Parathyroid adenoma (tissue), 2 donors: ENCODE measurements around the gene RPL27A.

ENCODE experiments used
- H2AFZ ChIP-seq: fragments of 300-600 bp; sonication (generic); one replicate; pipeline ENCODE4 v1.7.0; 2017; ENCODE audit warnings: antibody characterized with exemption, mild to moderate bottlenecking
- H3K27ac ChIP-seq: fragments of 300-600 bp; sonication (generic); one replicate; pipeline ENCODE4 v1.7.0; 2017
- H3K27me3 ChIP-seq: fragments of 300-600 bp; sonication (generic); one replicate; pipeline ENCODE4 v1.7.0; 2017; ENCODE audit warnings: low read length; ENCODE audit not compliant: control insufficient read depth, insufficient read depth
- H3K36me3 ChIP-seq: fragments of 300-600 bp; sonication (generic); one replicate; pipeline ENCODE4 v1.7.0; 2017; ENCODE audit warnings: low read length; ENCODE audit not compliant: control insufficient read depth, insufficient read depth
- H3K4me1 ChIP-seq: fragments of 300-600 bp; sonication (generic); one replicate; pipeline ENCODE4 v1.7.0; 2017; ENCODE audit warnings: control low read depth
- H3K4me2 ChIP-seq: fragments of 300-600 bp; sonication (generic); one replicate; pipeline ENCODE4 v1.7.0; 2017; ENCODE audit warnings: low read length
- H3K4me3 ChIP-seq: fragments of 300-600 bp; sonication (generic); one replicate; pipeline ENCODE4 v1.7.0; 2017; ENCODE audit warnings: low read depth, low read length
- H3K79me2 ChIP-seq: fragments of 300-600 bp; sonication (generic); one replicate; pipeline ENCODE4 v1.7.0; 2017; ENCODE audit warnings: control low read depth
- H3K9ac ChIP-seq: fragments of 300-600 bp; sonication (generic); one replicate; pipeline ENCODE4 v1.7.0; 2017; ENCODE audit warnings: mild to moderate bottlenecking
- H3K9me3 ChIP-seq: fragments of 300-600 bp; sonication (generic); one replicate; pipeline ENCODE4 v1.7.0; 2017; ENCODE audit warnings: low read length; ENCODE audit not compliant: control insufficient read depth
- TF ChIP-seq, protein P1 (sequence below): fragments of 300-600 bp; sonication (generic); IDR thresholded peaks from one replicate; pipeline ENCODE4 v1.7.0; 2017; ENCODE audit warnings: antibody characterized with exemption, mild to moderate bottlenecking
- donor health status: primary hyperparathyroidism.

The RPL27A gene

DNA sequence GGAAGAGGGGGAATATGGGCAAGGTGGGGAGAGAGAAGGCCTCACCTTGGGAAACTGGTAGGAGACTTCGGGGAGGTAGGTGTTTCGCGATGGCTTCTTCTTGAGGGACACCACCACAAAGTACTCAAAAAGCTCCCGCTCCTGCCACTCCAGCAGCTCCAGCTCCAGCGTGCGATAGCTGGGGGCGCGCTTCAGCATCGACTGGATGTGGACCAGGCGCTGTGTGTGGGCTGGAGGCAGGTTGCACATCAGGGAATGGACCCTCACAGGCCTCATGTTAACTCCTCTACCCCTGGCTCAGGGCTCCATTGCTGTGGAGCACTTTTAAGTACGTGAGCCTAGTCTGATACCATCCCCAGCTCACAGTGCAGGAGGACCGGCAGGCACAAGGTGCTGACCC is 29.9 kb downstream of the RPL27A start:
- Histone ChIP-seq H3K4me1 (no peaks in the 10 kb centered on the region), H3K27me3 (no peaks in the 10 kb centered on the region), H3K27ac (no peak overlapping the region), H3K79me2 (no peaks in the 10 kb centered on the region), H2AFZ (no peak overlapping the region), H3K9ac (no peak overlapping the region), H3K9me3 (no peaks in the 10 kb centered on the region), H3K4me2 (no peak overlapping the region), H3K36me3 (no peaks in the 10 kb centered on the region), H3K4me3 (no peak overlapping the region)
- TF ChIP-seq, protein P1, sequence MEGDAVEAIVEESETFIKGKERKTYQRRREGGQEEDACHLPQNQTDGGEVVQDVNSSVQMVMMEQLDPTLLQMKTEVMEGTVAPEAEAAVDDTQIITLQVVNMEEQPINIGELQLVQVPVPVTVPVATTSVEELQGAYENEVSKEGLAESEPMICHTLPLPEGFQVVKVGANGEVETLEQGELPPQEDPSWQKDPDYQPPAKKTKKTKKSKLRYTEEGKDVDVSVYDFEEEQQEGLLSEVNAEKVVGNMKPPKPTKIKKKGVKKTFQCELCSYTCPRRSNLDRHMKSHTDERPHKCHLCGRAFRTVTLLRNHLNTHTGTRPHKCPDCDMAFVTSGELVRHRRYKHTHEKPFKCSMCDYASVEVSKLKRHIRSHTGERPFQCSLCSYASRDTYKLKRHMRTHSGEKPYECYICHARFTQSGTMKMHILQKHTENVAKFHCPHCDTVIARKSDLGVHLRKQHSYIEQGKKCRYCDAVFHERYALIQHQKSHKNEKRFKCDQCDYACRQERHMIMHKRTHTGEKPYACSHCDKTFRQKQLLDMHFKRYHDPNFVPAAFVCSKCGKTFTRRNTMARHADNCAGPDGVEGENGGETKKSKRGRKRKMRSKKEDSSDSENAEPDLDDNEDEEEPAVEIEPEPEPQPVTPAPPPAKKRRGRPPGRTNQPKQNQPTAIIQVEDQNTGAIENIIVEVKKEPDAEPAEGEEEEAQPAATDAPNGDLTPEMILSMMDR = no peak

GRCh38 chr11:8713760-8714454 is 31.3 kb downstream of the RPL27A start:
- H3K27ac ChIP-seq = no peak overlapping the region
- H3K4me3 ChIP-seq = no peak overlapping the region
- no peaks in the 10 kb centered on the region for H3K9me3 ChIP-seq
- no peak overlapping the region for H3K4me2 ChIP-seq
- no peaks in the 10 kb centered on the region for H3K36me3 ChIP-seq
- H3K79me2 ChIP-seq = no peaks in the 10 kb centered on the region
- H3K4me1 ChIP-seq = no peaks in the 10 kb centered on the region
- TF ChIP-seq, protein P1 = no peak
- no peak overlapping the region for H2AFZ ChIP-seq
- no peaks in the 10 kb centered on the region for H3K27me3 ChIP-seq
- H3K9ac ChIP-seq = no peak overlapping the region

DNA sequence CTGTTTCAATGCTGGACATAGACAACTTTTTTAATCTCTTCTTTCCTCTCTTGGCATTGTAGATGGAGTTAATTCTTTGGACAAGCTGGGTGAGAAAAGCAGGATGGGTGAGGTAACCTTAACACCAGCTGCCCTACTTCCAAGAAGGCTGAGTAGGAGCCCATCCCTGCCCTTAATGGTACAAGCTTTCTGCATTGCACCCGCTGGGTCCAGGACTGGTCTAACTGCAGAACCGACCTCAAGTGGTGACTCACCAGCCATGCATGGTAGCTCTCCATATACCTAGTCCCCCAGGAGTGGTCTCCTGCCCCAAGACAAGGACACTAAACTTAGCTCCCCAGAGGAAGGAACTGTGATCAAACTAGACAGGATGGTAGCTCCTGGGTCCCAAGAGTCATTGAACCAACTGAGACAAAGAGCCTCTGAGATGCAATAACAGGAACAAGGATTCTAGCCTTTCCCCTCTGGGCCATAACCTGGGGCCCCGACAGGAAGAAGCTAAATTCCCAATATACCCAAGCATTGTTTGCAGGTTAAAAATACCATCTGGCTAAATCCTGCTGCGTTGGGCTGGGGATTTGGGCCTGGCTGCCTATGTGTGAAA is 32.1 kb downstream of the RPL27A start:
- Histone ChIP-seq H3K4me2 (no peak overlapping the region), H3K79me2 (no peaks in the 10 kb centered on the region), H3K4me1 (no peaks in the 10 kb centered on the region), H3K27me3 (no peaks in the 10 kb centered on the region), H2AFZ (no peak overlapping the region), H3K36me3 (no peaks in the 10 kb centered on the region), H3K4me3 (no peak overlapping the region), H3K9me3 (no peaks in the 10 kb centered on the region), H3K27ac (no peak overlapping the region), H3K9ac (no peak overlapping the region)
- TF ChIP-seq, protein P1 = no peak

DNA sequence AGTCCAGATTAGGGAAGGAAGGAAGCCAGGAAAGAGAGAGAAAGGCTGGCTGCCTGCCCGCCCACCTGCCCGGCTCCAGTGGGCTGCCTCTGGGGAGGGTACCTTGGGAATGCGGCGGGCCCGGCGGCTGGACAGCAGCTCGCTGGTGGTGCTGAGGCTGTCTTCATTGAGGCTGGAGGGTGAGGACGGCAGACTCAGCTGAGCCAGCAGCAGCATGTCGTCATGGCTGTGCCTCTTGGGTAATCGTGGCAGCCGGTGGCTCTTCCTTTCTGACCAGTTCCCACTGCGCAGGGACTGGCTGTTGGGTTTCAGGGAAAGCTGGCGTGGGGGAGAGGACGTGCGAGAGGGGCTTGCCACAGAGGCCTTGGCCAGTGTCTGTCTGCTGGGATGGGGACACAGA is 32.9 kb downstream of the RPL27A start:
- no peak overlapping the region for H2AFZ ChIP-seq
- H3K4me3 ChIP-seq = no peak overlapping the region
- no peaks in the 10 kb centered on the region for H3K27me3 ChIP-seq
- no peaks in the 10 kb centered on the region for H3K36me3 ChIP-seq
- no peak overlapping the region for H3K27ac ChIP-seq
- no peaks in the 10 kb centered on the region for H3K9me3 ChIP-seq
- TF ChIP-seq, protein P1 = no peak
- H3K4me2 ChIP-seq = no peak overlapping the region
- no peaks in the 10 kb centered on the region for H3K4me1 ChIP-seq
- no peak overlapping the region for H3K9ac ChIP-seq
- no peaks in the 10 kb centered on the region for H3K79me2 ChIP-seq

GRCh38 chr11:8717544-8717875 is 34.9 kb downstream of the RPL27A start:
- Histone ChIP-seq H3K9me3 (no peaks in the 10 kb centered on the region), H3K27me3 (no peaks in the 10 kb centered on the region), H3K36me3 (no peaks in the 10 kb centered on the region), H3K79me2 (no peaks in the 10 kb centered on the region), H3K4me3 (no peak overlapping the region), H3K9ac (no peak overlapping the region), H3K4me1 (no peaks in the 10 kb centered on the region), H2AFZ (no peak overlapping the region), H3K27ac (no peak overlapping the region), H3K4me2 (no peak overlapping the region)
- TF ChIP-seq, protein P1 = no peak
